Measurements from ENCODE around the gene CCL20.
A peak's percentile ranks its signal among the peaks of the same experiment; 100 is the strongest.
"Not testable (repeated sequence)": the region's sequence is repeated elsewhere in the genome, so short reads cannot be mapped to it uniquely, and the experiment has no call there.

Gene CCL20

GRCh38 chr2:227785293-227785692 is 28.3 kb upstream of the CCL20 start:
- peaks cover 8% of the 10 kb centered on the region for H3K4me1 Mint-ChIP-seq
- CTCF ChIA-PET = no interaction called here
- H3K4me3 Mint-ChIP-seq = no peak overlapping the region
- H3K36me3 Mint-ChIP-seq = no peaks in the 10 kb centered on the region
- H3K9me3 Mint-ChIP-seq = no peaks in the 10 kb centered on the region
- DNase-seq = no peak
- peaks cover 5% of the 10 kb centered on the region for H3K27me3 Mint-ChIP-seq
- no peak overlapping the region for H3K27ac Mint-ChIP-seq

GRCh38 chr2:227788561-227789018 is 25.1 kb upstream of the CCL20 start:
- peaks cover 7% of the 10 kb centered on the region for H3K27me3 Mint-ChIP-seq
- DNase-seq = no peak
- no peak overlapping the region for H3K4me3 Mint-ChIP-seq
- no peaks in the 10 kb centered on the region for H3K36me3 Mint-ChIP-seq
- CTCF ChIA-PET = no interaction called here
- peaks cover under 1% of the 10 kb centered on the region for H3K4me1 Mint-ChIP-seq
- H3K9me3 Mint-ChIP-seq = no peaks in the 10 kb centered on the region
- H3K27ac Mint-ChIP-seq = peak overlapping the region; percentile 42

- Mint-ChIP-seq H3K27me3 (peaks cover 7% of the 10 kb centered on the region), H3K9me3 (no peaks in the 10 kb centered on the region), H3K4me3 (no peak overlapping the region), H3K4me1 (no peaks in the 10 kb centered on the region), H3K27ac (no peak overlapping the region), H3K36me3 (no peaks in the 10 kb centered on the region)
- CTCF ChIA-PET = no interaction called here
- no peak for DNase-seq
Measured at GRCh38 chr2:227789803-227790202, 23.8 kb upstream of the CCL20 start.

GRCh38 chr2:227793148-227793712 is 20.4 kb upstream of the CCL20 start:
- CTCF ChIA-PET = no interaction called here
- Mint-ChIP-seq H3K36me3 (no peaks in the 10 kb centered on the region), H3K9me3 (no peaks in the 10 kb centered on the region), H3K4me3 (no peak overlapping the region), H3K4me1 (no peaks in the 10 kb centered on the region), H3K27me3 (peaks cover 4% of the 10 kb centered on the region), H3K27ac (no peak overlapping the region)
- no peak for DNase-seq

GRCh38 chr2:227796045-227796711 is 17.5 kb upstream of the CCL20 start:
- H3K27me3 Mint-ChIP-seq = no peaks in the 10 kb centered on the region
- H3K27ac Mint-ChIP-seq = no peak overlapping the region
- CTCF ChIA-PET = interaction anchor here (0.7 kb wide), 1 partner anchor 66 kb away, joined by 3 read pairs; no protein-coding TSS in a partner anchor
- no peaks in the 10 kb centered on the region for H3K36me3 Mint-ChIP-seq
- H3K4me3 Mint-ChIP-seq = no peak overlapping the region
- DNase-seq = no peak
- no peaks in the 10 kb centered on the region for H3K9me3 Mint-ChIP-seq
- H3K4me1 Mint-ChIP-seq = no peaks in the 10 kb centered on the region

- CTCF ChIA-PET, H3K4me1 Mint-ChIP-seq, H3K36me3 Mint-ChIP-seq, H3K27ac Mint-ChIP-seq, H3K9me3 Mint-ChIP-seq, H3K4me3 Mint-ChIP-seq, H3K27me3 Mint-ChIP-seq, DNase-seq: not testable (repeated sequence)
Measured at GRCh38 chr2:227796768-227797167, 16.9 kb upstream of the CCL20 start.

GRCh38 chr2:227799202-227799601 is 14.4 kb upstream of the CCL20 start:
- H3K4me1 Mint-ChIP-seq = no peaks in the 10 kb centered on the region
- H3K27ac Mint-ChIP-seq = no peak overlapping the region
- no peak overlapping the region for H3K4me3 Mint-ChIP-seq
- H3K27me3 Mint-ChIP-seq = no peaks in the 10 kb centered on the region
- CTCF ChIA-PET = no interaction called here
- no peak for DNase-seq
- no peaks in the 10 kb centered on the region for H3K36me3 Mint-ChIP-seq
- H3K9me3 Mint-ChIP-seq = no peaks in the 10 kb centered on the region

- H3K36me3 Mint-ChIP-seq = no peaks in the 10 kb centered on the region
- CTCF ChIA-PET = no interaction called here
- H3K27me3 Mint-ChIP-seq = no peaks in the 10 kb centered on the region
- DNase-seq = no peak
- H3K4me3 Mint-ChIP-seq = no peak overlapping the region
- H3K4me1 Mint-ChIP-seq = peaks cover 11% of the 10 kb centered on the region
- H3K9me3 Mint-ChIP-seq = no peaks in the 10 kb centered on the region
- no peak overlapping the region for H3K27ac Mint-ChIP-seq
Measured at GRCh38 chr2:227802882-227803281, 10.8 kb upstream of the CCL20 start.

GRCh38 chr2:227804975-227805374 is 8.7 kb upstream of the CCL20 start:
- DNase-seq = no peak
- H3K27ac Mint-ChIP-seq = no peak overlapping the region
- CTCF ChIA-PET = interaction anchor here (0.6 to 0.8 kb wide), 2 partner anchors 58 to 1207 kb away, joined by 3 read pairs; no protein-coding TSS in a partner anchor
- H3K4me3 Mint-ChIP-seq = no peak overlapping the region
- H3K36me3 Mint-ChIP-seq = no peaks in the 10 kb centered on the region
- peaks cover 11% of the 10 kb centered on the region for H3K4me1 Mint-ChIP-seq
- no peaks in the 10 kb centered on the region for H3K9me3 Mint-ChIP-seq
- no peaks in the 10 kb centered on the region for H3K27me3 Mint-ChIP-seq

GRCh38 chr2:227805578-227805977 is 8.1 kb upstream of the CCL20 start:
- Mint-ChIP-seq H3K4me1 (peaks cover 11% of the 10 kb centered on the region), H3K27me3 (no peaks in the 10 kb centered on the region), H3K36me3 (no peaks in the 10 kb centered on the region), H3K27ac (peak overlapping the region; percentile 77), H3K4me3 (peak overlapping the region; percentile 35), H3K9me3 (no peaks in the 10 kb centered on the region)
- DNase-seq = peak; percentile 38
- CTCF ChIA-PET = interaction anchor here (0.6 to 1.1 kb wide), 2 partner anchors 56 to 1206 kb away, joined by 3 to 4 read pairs; no protein-coding TSS in a partner anchor

GRCh38 chr2:227808936-227809335 is 4.7 kb upstream of the CCL20 start:
- H3K9me3 Mint-ChIP-seq = no peaks in the 10 kb centered on the region
- CTCF ChIA-PET = no interaction called here
- no peak overlapping the region for H3K27ac Mint-ChIP-seq
- DNase-seq = no peak
- H3K4me3 Mint-ChIP-seq = no peak overlapping the region
- H3K27me3 Mint-ChIP-seq = no peaks in the 10 kb centered on the region
- peaks cover 14% of the 10 kb centered on the region for H3K4me1 Mint-ChIP-seq
- no peaks in the 10 kb centered on the region for H3K36me3 Mint-ChIP-seq

- Mint-ChIP-seq H3K27me3 (no peaks in the 10 kb centered on the region), H3K27ac (no peak overlapping the region), H3K4me3 (no peak overlapping the region), H3K4me1 (peaks cover 4% of the 10 kb centered on the region), H3K9me3 (no peaks in the 10 kb centered on the region), H3K36me3 (no peaks in the 10 kb centered on the region)
- CTCF ChIA-PET = no interaction called here
- DNase-seq = no peak
Measured at GRCh38 chr2:227812001-227812400, 1.6 kb upstream of the CCL20 start.

GRCh38 chr2:227813229-227813561 is 447 bp upstream of the CCL20 start:
- Mint-ChIP-seq H3K36me3 (no peaks in the 10 kb centered on the region), H3K27ac (no peak overlapping the region), H3K27me3 (no peaks in the 10 kb centered on the region), H3K4me3 (no peak overlapping the region), H3K9me3 (no peaks in the 10 kb centered on the region), H3K4me1 (peaks cover 10% of the 10 kb centered on the region)
- DNase-seq = no peak
- CTCF ChIA-PET = no interaction called here

GRCh38 chr2:227815066-227815465 is 1.4 kb downstream of the CCL20 start:
- no peak for DNase-seq
- H3K4me3 Mint-ChIP-seq = no peak overlapping the region
- H3K27ac Mint-ChIP-seq = no peak overlapping the region
- no peaks in the 10 kb centered on the region for H3K9me3 Mint-ChIP-seq
- H3K36me3 Mint-ChIP-seq = no peaks in the 10 kb centered on the region
- no peaks in the 10 kb centered on the region for H3K27me3 Mint-ChIP-seq
- CTCF ChIA-PET = no interaction called here
- peaks cover 11% of the 10 kb centered on the region for H3K4me1 Mint-ChIP-seq

- H3K27ac Mint-ChIP-seq = no peak overlapping the region
- H3K36me3 Mint-ChIP-seq = no peaks in the 10 kb centered on the region
- H3K9me3 Mint-ChIP-seq = no peaks in the 10 kb centered on the region
- peaks cover 3% of the 10 kb centered on the region for H3K27me3 Mint-ChIP-seq
- peaks cover 11% of the 10 kb centered on the region for H3K4me1 Mint-ChIP-seq
- H3K4me3 Mint-ChIP-seq = no peak overlapping the region
- CTCF ChIA-PET = no interaction called here
- DNase-seq = no peak
Measured at GRCh38 chr2:227816507-227817294, 3.1 kb downstream of the CCL20 start.
